Measurements from ENCODE around the gene USP38.
A peak's percentile ranks its signal among the peaks of the same experiment; 100 is the strongest.
"Not testable (repeated sequence)": the region's sequence is repeated elsewhere in the genome, so short reads cannot be mapped to it uniquely, and the experiment has no call there.

USP38 gene

DNA sequence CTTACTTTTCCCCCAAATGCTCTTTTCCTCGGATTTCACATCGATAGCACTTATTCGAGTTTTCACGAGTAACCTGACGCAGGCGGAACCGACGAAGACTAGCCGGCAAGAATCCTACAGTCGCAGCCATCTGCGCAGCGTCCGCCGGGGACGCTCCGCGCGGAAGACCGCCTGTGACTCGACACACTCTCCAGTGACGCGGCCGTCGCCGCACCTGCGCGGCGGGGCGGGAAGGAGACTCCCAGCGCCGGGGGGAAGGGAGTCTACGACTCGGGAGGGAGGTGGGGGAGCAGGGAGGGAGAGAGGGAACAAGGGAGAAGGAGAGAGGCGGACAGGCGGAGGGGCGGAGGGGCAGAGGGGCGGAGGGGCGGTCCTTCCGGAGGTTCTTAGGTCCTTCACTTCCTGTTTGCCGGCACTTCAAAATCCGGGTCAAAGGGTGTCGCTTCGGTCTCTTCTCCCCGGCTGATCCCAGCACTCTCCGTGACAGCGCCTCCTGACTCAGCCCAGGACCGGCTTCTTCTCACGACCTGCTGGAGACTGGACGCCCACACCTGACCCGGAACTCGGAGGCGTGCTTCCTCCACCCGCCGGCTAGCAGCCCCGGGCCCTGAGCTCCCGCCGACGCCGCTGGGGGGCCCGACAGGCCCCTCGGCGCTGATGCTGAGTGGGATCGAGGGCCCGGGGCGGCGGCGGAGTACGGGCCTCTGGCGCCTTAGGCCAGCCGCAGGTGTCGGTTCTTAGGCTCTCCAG lies at the start of gene USP38:
Gene USP38 (plus strand): TSS at position 415 of the 750 bp plus-strand sequence. CDS start 534 bp downstream, outside the sequence.
- peak; percentile 25 for DNase-seq

DNA sequence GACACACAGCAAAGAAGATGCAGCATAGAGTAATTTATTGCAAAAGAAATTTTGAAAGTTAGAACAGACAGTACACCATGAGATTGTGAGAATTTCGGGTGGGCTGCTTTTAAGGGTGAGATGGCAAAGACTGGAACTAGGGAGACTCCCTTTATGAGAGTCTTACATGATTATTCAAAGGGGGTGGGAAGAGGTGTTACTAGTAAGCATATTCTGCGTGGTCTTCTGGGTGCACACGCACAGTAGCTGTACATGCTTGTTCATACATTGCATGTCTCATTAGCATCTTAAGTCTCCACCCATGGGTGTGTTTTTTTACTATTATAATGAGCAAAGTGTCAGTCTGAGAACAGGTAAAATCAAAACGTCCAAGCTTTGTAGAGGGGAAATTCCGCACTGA lies 49.4 kb upstream of the USP38 start:
- DNase-seq, result no peak

GRCh38 chr4:143140696-143141095 lies 44.0 kb upstream of the USP38 start:
- DNase-seq, result no peak

- no peak for DNase-seq
Observed at GRCh38 chr4:143148521-143148920, 36.2 kb upstream of the USP38 start.

DNA sequence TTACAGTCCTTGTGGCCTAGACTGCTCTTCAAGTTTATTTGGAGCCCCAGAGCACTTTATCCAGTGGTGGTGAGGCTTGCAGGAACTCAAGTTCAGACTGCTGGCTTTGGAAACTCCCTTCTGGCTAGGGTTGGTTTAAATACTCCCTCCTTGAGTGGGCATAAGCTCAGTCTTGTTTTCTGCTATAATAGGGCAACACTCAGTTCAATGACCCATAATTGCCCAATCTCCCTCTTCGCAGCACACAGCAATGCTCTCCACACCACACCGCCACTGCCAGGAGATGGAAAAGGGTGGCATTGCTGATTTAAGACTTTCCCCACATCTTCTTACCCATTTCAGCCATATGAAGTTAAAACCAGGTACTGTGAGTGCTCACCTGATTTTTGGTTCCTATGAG lies 27.9 kb upstream of the USP38 start:
- DNase-seq, result no peak

DNA sequence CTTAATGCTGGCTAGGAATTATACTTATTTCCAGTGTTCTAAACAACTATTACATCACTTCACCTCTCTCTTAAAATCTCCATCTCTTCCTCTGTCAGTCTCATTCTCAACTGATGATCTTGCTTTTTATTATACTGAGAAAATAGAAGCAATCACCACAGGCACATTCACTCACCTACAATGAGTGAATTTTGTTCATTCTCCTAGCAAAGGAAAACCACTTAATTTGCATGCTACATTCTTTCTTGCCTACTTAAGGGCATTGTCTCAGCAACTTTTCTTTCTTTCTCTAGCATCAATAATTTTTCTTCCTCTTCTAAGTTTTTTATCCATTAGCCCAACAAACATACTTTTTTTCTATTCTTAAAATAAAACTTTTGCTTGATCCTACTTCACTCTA lies 21.1 kb upstream of the USP38 start:
- DNase-seq, result no peak

DNA sequence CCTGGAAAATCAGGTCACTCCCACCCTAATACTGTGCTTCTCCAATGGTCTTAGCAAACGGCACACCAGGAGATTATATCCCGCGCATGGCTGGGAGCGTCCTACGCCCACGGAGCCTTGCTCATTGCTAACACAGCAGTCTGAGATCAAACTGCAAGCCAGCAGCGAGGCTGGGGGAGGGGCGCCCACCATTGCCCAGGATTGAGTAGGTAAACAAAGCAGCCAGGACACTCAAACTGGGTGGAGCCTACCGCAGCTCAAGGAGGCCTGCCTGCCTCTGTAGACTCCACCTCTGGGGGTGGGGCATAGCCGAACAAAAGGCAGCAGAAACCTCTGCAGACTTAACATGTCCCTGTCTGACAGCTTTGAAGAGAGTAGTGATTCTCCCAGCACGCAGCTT lies 18.0 kb upstream of the USP38 start:
- not testable (repeated sequence) for DNase-seq

DNA sequence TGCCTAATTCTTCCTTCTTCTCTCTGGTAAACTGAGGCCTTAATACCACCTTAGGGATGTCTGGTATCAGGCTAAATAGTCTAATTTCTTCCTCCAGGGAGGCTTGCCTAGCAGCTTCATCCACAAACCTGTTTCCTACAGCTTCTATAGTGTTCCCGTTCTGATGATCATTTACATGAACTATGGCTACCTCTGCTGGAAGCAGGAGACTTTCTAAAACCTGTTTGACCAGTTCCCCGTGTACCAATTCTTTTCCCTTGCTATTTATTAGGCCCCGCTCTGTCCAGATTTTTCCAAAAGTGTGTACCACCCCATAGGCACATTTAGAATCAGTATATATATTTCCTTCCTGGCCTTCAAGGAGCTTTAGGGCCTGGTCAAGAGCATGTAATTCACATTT lies 5.8 kb upstream of the USP38 start:
- no peak for DNase-seq

DNA sequence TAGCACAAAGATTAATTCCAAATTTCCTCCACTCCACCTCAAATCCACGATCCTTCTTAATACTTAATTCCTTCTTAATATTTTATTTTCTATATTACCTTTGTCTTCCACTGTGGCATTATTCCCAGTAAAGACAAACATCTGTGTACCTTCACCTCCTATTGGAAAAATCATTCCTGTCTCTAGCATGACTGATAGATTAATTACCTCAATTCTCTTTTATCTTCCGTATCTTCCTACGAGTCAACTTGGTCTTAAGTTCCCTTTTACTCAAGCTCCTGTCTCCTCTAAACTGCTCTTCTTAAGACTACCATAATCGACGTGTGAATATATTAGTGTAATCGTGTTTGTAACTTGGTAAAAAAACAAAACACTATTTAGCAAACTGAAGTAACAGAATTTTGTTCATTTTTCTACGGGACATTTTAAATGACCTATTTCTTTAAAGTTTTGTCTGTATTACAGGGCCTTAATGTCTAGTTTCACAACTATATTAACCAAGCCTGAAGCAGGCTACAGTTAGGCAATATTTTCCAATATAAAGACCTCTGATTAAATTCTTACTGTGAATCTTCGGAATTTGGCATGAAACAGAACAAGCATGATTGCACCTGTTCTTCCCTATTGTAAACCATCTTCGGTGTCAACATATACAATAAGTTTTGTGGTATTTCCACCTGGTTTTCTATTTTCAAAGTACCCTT lies 1.1 kb upstream of the USP38 start:
- no peak for DNase-seq

- DNase-seq, result no peak
Observed at GRCh38 chr4:143184217-143184502, 557 bp upstream of the USP38 start.

GRCh38 chr4:143185253-143186107 lies 763 bp downstream of the USP38 start:
- DNase-seq, result peak; percentile 7

DNA sequence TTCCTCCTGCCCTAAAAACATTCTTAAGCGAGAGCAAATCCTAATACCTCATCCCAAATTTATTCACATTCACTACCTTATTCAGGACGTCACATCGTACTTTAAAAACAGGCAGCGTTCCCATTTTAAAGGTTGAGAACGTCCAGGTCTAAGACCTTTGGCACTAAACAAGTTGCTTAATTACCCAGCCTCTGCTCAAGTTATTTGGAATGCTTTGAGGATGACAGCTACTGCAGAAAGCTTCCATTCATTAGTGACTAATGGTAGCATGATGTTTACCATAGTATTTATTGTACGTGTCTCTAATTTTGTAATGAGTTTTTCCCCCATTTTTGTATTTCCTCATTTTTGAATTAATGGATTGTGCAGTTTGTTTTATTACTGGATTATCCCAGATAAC lies 1.5 kb downstream of the USP38 start:
- no peak for DNase-seq

- no peak for DNase-seq
Observed at GRCh38 chr4:143186649-143187048, 1.9 kb downstream of the USP38 start.

- DNase-seq, result no peak
Observed at GRCh38 chr4:143188136-143189088, 3.7 kb downstream of the USP38 start.

DNA sequence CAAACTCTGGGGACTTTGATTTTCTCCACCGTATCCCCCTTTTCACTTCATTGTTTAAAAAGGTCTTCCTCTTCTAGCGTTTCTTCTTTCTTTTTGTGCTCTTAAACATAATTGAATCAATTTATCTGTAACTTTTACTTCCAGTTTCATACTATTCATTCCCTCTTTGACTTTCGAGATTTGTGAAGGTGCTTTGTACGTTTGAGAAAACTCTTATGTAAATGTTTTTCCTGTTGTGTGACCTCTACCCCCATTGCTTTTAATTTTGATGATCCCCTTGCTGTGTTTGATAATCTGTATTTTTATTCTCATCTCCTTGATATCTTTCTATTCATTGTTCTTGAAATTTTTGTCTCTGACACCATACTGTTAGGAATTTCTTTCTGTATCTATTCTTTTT lies 4.8 kb downstream of the USP38 start:
- DNase-seq, result no peak

DNA sequence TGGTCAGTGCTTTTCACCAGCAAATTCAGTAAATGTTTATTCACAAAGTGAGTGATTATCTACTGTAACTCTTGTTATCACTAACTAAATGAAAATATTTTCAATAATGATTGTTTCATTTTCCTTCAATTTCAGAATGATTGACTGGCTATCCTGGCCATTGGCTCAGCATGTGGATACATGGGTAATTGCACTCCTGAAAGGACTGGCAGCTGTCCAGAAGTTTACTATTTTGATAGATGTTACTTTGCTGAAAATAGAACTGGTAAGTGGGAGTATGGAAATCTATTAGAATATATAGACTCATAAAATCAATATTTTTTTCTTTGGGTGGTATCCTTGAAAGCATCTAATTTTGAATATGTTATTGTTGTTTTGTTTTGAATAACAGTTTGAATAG lies 10.9 kb downstream of the USP38 start:
- no peak for DNase-seq

DNA sequence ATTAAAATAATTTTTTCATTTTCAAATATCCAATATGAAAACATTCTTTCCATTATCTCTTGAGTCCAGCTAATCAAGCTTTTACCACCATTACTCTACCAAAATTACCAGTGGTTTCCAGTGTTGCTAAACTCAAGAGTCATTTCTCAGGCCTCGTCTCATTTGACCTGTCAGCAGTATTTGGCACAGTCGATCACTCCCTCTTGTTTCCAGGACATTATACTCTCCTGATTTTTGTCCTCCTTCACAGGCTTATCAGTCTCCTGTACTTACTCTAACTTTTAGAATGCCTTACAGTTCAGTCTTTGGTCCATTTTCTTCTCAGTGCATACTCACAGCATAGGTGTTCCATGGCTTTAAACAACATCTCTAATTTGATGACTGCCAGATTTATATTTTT lies 11.6 kb downstream of the USP38 start:
- no peak for DNase-seq

DNA sequence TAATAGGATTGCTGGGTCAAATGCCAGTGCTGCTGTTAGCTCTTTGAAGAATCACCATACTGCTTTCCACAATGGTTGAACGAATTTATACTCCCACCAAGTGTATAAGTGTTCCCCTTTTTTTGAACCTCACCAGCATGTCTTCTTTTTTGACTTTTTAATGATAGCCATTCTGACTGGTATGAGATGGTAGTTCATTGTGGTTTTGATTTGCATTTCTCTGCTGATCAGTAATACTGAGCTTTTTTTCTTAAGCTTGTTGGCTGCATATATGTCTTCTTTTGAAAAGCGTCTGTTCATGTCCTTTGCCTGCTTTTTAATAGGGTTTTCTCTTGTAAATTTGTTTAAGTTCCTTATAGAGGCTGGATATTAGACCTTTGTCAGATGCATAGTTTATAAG lies 14.8 kb downstream of the USP38 start:
- DNase-seq, result no peak

DNA sequence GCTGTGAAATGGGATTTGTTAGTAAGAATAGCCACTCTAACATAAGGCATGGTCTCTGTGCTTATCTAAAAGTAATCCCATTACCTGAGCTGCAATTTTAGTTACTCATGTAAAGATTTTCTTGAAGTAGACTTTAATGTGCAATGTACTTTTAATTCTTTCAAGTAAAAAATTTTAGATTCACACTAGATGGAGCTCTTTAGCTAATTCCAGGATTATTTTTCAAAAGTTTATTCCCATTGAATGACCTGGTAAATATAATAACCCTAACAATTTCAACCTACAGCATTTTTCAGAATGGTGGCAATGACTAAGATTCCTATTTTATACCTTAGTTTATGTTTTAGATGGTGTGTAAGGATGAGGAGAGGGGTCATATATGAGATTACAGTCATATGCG lies 18.1 kb downstream of the USP38 start:
- no peak for DNase-seq

GRCh38 chr4:143203577-143203976 lies 18.9 kb downstream of the USP38 start:
- DNase-seq, result no peak

DNA sequence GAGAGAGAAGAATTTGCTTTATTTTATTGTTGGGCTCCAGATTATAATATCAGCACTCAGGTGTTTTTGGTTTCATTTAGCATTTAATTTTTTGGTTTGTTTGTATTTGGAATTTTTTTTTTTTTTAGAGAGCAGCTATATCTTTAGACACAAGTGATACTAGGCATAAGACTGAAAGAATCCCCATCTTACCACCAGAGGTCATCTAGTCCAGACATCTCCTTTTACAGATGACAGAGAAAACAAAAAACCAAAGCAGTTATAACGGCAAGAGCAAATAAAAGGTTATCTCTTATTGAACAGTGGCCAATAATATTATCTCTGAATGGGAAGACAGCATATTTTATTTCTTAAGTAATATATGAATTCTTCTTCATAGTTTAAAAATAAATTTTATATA lies 22.8 kb downstream of the USP38 start:
- DNase-seq, result no peak

DNA sequence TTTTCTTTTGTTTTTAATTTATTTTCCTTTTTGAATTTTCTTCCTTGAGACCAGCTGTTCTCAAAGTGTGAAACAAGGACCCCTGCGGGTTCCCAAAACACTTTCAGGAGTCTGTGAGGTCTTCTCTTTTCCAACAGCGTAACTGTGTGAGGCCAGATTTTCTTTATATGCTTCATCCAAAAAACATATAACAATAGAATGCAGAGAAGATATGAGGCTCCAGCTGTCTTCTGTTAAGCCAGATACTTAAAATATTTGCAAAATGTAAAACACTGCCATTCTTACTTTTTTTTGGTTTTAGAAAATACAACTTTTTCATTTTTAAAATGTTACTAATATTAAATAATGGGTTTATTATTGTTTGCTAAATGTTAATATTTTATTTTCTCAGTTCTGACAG lies 27.8 kb downstream of the USP38 start:
- no peak for DNase-seq

- DNase-seq, result no peak
Observed at GRCh38 chr4:143215873-143216272, 31.2 kb downstream of the USP38 start.

All from cortex of kidney (tissue), 1 donor.